ENCODE results near the gene ARMC5.

ARMC5 gene

GRCh38 chr16:31466381-31466841 is 7.1 kb downstream of the ARMC5 start:
- no peaks in the 10 kb centered on the region for H3K9me2 ChIP-seq (replicated peaks; ENCODE audit: insufficient read depth, low read length)
- H3K4me1 ChIP-seq (ENCODE audit: low read length), result no peaks in the 10 kb centered on the region
- TF ChIP-seq EZH2phosphoT487 (IDR thresholded peaks at IDR 0.05; ENCODE audit: low read length) (no peak), EZH2 (optimal IDR thresholded peaks at IDR 0.05; ENCODE audit: low read depth, low read length) (no peak), CTCF (IDR thresholded peaks at IDR 0.05; ENCODE audit: low read length) (no peak)
- no peaks in the 10 kb centered on the region for H3K36me3 ChIP-seq (replicated peaks; ENCODE audit: insufficient read depth, low read length)
- no peaks in the 10 kb centered on the region for H3K79me2 ChIP-seq (ENCODE audit: low read length)
- H3K9me3 ChIP-seq (replicated peaks; ENCODE audit: insufficient read depth, low read length), result no peaks in the 10 kb centered on the region
- no peak overlapping the region for H3K4me3 ChIP-seq (ENCODE audit: low read length)
- no peak overlapping the region for H2AFZ ChIP-seq (ENCODE audit: low read length)
- no peak overlapping the region for H3K9ac ChIP-seq (ENCODE audit: low read length)
- no peak overlapping the region for H3K4me2 ChIP-seq (ENCODE audit: low read depth, low read length)
- H4K20me1 ChIP-seq (ENCODE audit: insufficient read depth, low read length), result no peaks in the 10 kb centered on the region
- no peaks in the 10 kb centered on the region for H3F3A ChIP-seq (ENCODE audit: insufficient read depth, low read length)
- no peaks in the 10 kb centered on the region for H3K27me3 ChIP-seq (replicated peaks; ENCODE audit: insufficient read depth, low read length)
- H3K27ac ChIP-seq (ENCODE audit: low read length), result no peak overlapping the region
- no peak for DNase-seq

- Histone ChIP-seq H3K9me3 (replicated peaks; ENCODE audit: insufficient read depth, low read length) (no peaks in the 10 kb centered on the region), H3K9ac (ENCODE audit: low read length) (no peak overlapping the region), H3K27me3 (replicated peaks; ENCODE audit: insufficient read depth, low read length) (no peaks in the 10 kb centered on the region), H3K4me3 (ENCODE audit: low read length) (no peak overlapping the region), H3K9me2 (replicated peaks; ENCODE audit: insufficient read depth, low read length) (no peaks in the 10 kb centered on the region), H3K79me2 (ENCODE audit: low read length) (no peaks in the 10 kb centered on the region), H2AFZ (ENCODE audit: low read length) (no peak overlapping the region), H3K4me2 (ENCODE audit: low read depth, low read length) (no peak overlapping the region), H3K27ac (ENCODE audit: low read length) (no peak overlapping the region), H3F3A (ENCODE audit: insufficient read depth, low read length) (no peaks in the 10 kb centered on the region), H4K20me1 (ENCODE audit: insufficient read depth, low read length) (no peaks in the 10 kb centered on the region), H3K36me3 (replicated peaks; ENCODE audit: insufficient read depth, low read length) (no peaks in the 10 kb centered on the region), H3K4me1 (ENCODE audit: low read length) (no peaks in the 10 kb centered on the region)
- no peak for DNase-seq
- no peak for TF ChIP-seq CTCF (IDR thresholded peaks at IDR 0.05; ENCODE audit: low read length)
- no peak for TF ChIP-seq EZH2 (optimal IDR thresholded peaks at IDR 0.05; ENCODE audit: low read depth, low read length)
- TF ChIP-seq EZH2phosphoT487 (IDR thresholded peaks at IDR 0.05; ENCODE audit: low read length), result no peak
These were observed 8.0 kb downstream of the ARMC5 start for GRCh38 chr16:31467151-31467773.

GRCh38 chr16:31467858-31468257 is 8.6 kb downstream of the ARMC5 start:
- Histone ChIP-seq H3K36me3 (replicated peaks; ENCODE audit: insufficient read depth, low read length) (no peaks in the 10 kb centered on the region), H3K4me3 (ENCODE audit: low read length) (no peak overlapping the region), H3K79me2 (ENCODE audit: low read length) (no peaks in the 10 kb centered on the region), H3K27ac (ENCODE audit: low read length) (no peak overlapping the region), H4K20me1 (ENCODE audit: insufficient read depth, low read length) (no peaks in the 10 kb centered on the region), H3K27me3 (replicated peaks; ENCODE audit: insufficient read depth, low read length) (peaks cover 2% of the 10 kb centered on the region), H3K4me1 (ENCODE audit: low read length) (no peaks in the 10 kb centered on the region), H3K9me2 (replicated peaks; ENCODE audit: insufficient read depth, low read length) (no peaks in the 10 kb centered on the region), H2AFZ (ENCODE audit: low read length) (no peak overlapping the region), H3K4me2 (ENCODE audit: low read depth, low read length) (no peak overlapping the region), H3F3A (ENCODE audit: insufficient read depth, low read length) (no peaks in the 10 kb centered on the region), H3K9me3 (replicated peaks; ENCODE audit: insufficient read depth, low read length) (no peaks in the 10 kb centered on the region), H3K9ac (ENCODE audit: low read length) (no peak overlapping the region)
- TF ChIP-seq EZH2 (optimal IDR thresholded peaks at IDR 0.05; ENCODE audit: low read depth, low read length), result no peak
- TF ChIP-seq EZH2phosphoT487 (IDR thresholded peaks at IDR 0.05; ENCODE audit: low read length), result no peak
- TF ChIP-seq CTCF (IDR thresholded peaks at IDR 0.05; ENCODE audit: low read length), result no peak
- no peak for DNase-seq
